ENCODE measurements around the gene FIS1.

Gene FIS1

GRCh38 chr7:101233907-101234547 is 10.9 kb downstream of the FIS1 start:
- no peak for DNase-seq (ENCODE audit: low spot score)

GRCh38 chr7:101232141-101232850 is 12.6 kb downstream of the FIS1 start:
- peak; percentile 71 for DNase-seq (ENCODE audit: low spot score)

GRCh38 chr7:101231644-101232043 is 13.2 kb downstream of the FIS1 start:
- DNase-seq (ENCODE audit: low spot score) = peak; percentile 22

GRCh38 chr7:101226721-101227120 is 18.2 kb downstream of the FIS1 start:
- DNase-seq (ENCODE audit: low spot score) = no peak

- DNase-seq (ENCODE audit: low spot score) = no peak
Measured at GRCh38 chr7:101225650-101226049, 19.2 kb downstream of the FIS1 start.

GRCh38 chr7:101223528-101223927 is 21.4 kb downstream of the FIS1 start:
- DNase-seq (ENCODE audit: low spot score) = no peak

- no peak for DNase-seq (ENCODE audit: low spot score)
Measured at GRCh38 chr7:101222275-101222830, 22.5 kb downstream of the FIS1 start.

- no peak for DNase-seq (ENCODE audit: low spot score)
Measured at GRCh38 chr7:101220295-101220694, 24.6 kb downstream of the FIS1 start.

- DNase-seq (ENCODE audit: low spot score) = peak; percentile 12
Measured at GRCh38 chr7:101218236-101219125, 26.4 kb downstream of the FIS1 start.

- peak; percentile 98 for DNase-seq (ENCODE audit: low spot score)
Measured at GRCh38 chr7:101217388-101218235, 27.3 kb downstream of the FIS1 start, which contains the start of the genes PLOD3 and ZNHIT1. TSS of gene PLOD3 (minus strand) at chr7:101217581. CDS start at chr7:101217274, 307 bp downstream. TSS of gene ZNHIT1 (plus strand) at chr7:101218165. CDS start at chr7:101218196, 31 bp downstream.

- DNase-seq (ENCODE audit: low spot score) = peak; percentile 25
Measured at GRCh38 chr7:101216860-101217387, 28.0 kb downstream of the FIS1 start.

GRCh38 chr7:101216001-101216859 is 28.7 kb downstream of the FIS1 start:
- DNase-seq (ENCODE audit: low spot score) = no peak

GRCh38 chr7:101212014-101212413 is 32.9 kb downstream of the FIS1 start:
- DNase-seq (ENCODE audit: low spot score) = no peak

GRCh38 chr7:101211501-101211900 is 33.4 kb downstream of the FIS1 start:
- no peak for DNase-seq (ENCODE audit: low spot score)

GRCh38 chr7:101210143-101210542 is 34.7 kb downstream of the FIS1 start:
- no peak for DNase-seq (ENCODE audit: low spot score)

- DNase-seq (ENCODE audit: low spot score) = no peak
Measured at GRCh38 chr7:101208794-101209193, 36.1 kb downstream of the FIS1 start.

- no peak for DNase-seq (ENCODE audit: low spot score)
Measured at GRCh38 chr7:101207459-101207858, 37.4 kb downstream of the FIS1 start.

- DNase-seq (ENCODE audit: low spot score) = no peak
Measured at GRCh38 chr7:101206665-101207042, 38.2 kb downstream of the FIS1 start.

GRCh38 chr7:101205901-101206664 is 38.8 kb downstream of the FIS1 start:
- peak; percentile 39 for DNase-seq (ENCODE audit: low spot score)
